Gastrocnemius medialis (tissue), 4 donors: ENCODE measurements around the gene FNIP2.

ENCODE experiments used
- CTCF ChIP-seq, 5 experiments: fragments of 450-650 bp in 3 of 5; fragments of 200-600 bp in 2 of 5; sonication (generic) in 2 of 5; IDR thresholded peaks in 4 of 5; conservative IDR thresholded peaks in 1 of 5; 1 replicate in 4 of 5; 2 replicates in 1 of 5; pipeline ENCODE4 v1.5.1; 2016 to 2019; ENCODE audit warnings: antibody characterized with exemption in 5 of 5, mild to moderate bottlenecking in 3 of 5, moderate library complexity in 3 of 5
- POLR2A ChIP-seq, 2 donors: fragments of 450-650 bp; IDR thresholded peaks; one replicate each; pipeline ENCODE4 v1.6.1; 2017; ENCODE audit warnings: antibody characterized with exemption in 2 of 2, mild to moderate bottlenecking in 2 of 2, moderate library complexity in 2 of 2

GRCh38 chr4:158869761-158870160, 100.9 kb downstream of the FNIP2 start:
- no peak for TF ChIP-seq CTCF (IDR thresholded peaks at IDR 0.05 in 4 of 5, conservative IDR thresholded peaks at IDR 0.05 in 1 of 5)
- TF ChIP-seq POLR2A (IDR thresholded peaks at IDR 0.05) = no peak
